Upper lobe of right lung (tissue), 1 donor: ENCODE results near the gene DPYD. TPM values are rescaled to one million over a fixed set of nuclear protein-coding genes. Genes with fewer than 3 reads are reported as not detected.

ENCODE experiments used
- ATAC-seq: fragments of 200-7000 bp; cut with Tn5 transposase; one replicate; pipeline ENCODE4 v1.9.1; 2020; ENCODE audit warnings: mild to moderate bottlenecking, moderate library complexity
- DNase-seq: peaks from one replicate; pipeline ENCODE4 v3.0.0-alpha.2; 2020
- H3K27ac ChIP-seq: fragments of 200-600 bp; one replicate; pipeline ENCODE4 v1.8.0; 2022
- H3K27me3 ChIP-seq: fragments of 200-600 bp; one replicate; pipeline ENCODE4 v1.8.0; 2022; ENCODE audit warnings: mild to moderate bottlenecking
- H3K36me3 ChIP-seq: fragments of 200-600 bp; one replicate; pipeline ENCODE4 v1.8.0; 2022
- H3K4me1 ChIP-seq: fragments of 200-600 bp; one replicate; pipeline ENCODE4 v1.8.0; 2022
- H3K4me3 ChIP-seq: fragments of 200-600 bp; one replicate; pipeline ENCODE4 v1.8.0; 2022; ENCODE audit warnings: mild to moderate bottlenecking
- H3K9me3 ChIP-seq: fragments of 200-600 bp; one replicate; pipeline ENCODE4 v1.8.0; 2022
- intact Hi-C: fragments of 100-400 bp; cut with DNase I; formaldehyde crosslinking; loops from one replicate; pipeline ENCODE4 v1.11.0; 2022
- total RNA-seq: library from RNA; stranded (reverse); fragmentation: NEBNext Ultra II Directional; extraction: Animal tissue kit (Norgen Biotek cat#: 25700); gene quantifications from one replicate; pipeline ENCODE4 v1.2.1, GENCODE V29; 2021
- TF ChIP-seq, protein P1 (sequence below): fragments of 200-600 bp; IDR thresholded peaks from one replicate; pipeline ENCODE4 v1.8.0; 2022; ENCODE audit warnings: antibody characterized with exemption
- donor health status: DM: no; HTN: yes; CAD: no; lungs with severe emphysema.

The DPYD gene
- total RNA-seq, 1 donor from 2014 or later = 82.7 TPM

DNA sequence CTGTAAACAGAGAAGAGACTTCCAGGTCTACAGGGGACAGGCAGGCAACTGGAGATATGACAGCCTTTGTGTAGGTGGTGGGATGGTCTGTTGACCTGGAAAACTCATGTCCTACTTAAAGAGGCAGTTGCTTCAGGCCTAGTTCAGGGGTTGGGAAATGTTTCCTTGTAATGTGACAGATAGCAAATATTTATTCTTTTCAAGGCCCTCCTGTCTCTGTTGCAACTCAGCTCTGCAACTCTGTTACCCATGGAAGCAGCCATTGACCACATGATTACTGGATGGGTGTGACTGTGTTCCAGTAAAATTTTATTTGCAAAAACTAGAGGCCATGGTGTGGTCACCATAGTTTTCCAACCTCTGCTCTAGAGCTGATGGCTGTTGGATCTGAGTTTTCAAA is 857.3 kb downstream of the DPYD start:
- DNase-seq (no peak), ATAC-seq (peak; percentile 74)
- no peak overlapping the region for H3K4me3 ChIP-seq
- intact Hi-C loops = no loop called here
- H3K4me1 ChIP-seq = no peaks in the 10 kb centered on the region
- H3K27ac ChIP-seq = no peak overlapping the region
- H3K36me3 ChIP-seq = no peaks in the 10 kb centered on the region
- TF ChIP-seq, protein P1, sequence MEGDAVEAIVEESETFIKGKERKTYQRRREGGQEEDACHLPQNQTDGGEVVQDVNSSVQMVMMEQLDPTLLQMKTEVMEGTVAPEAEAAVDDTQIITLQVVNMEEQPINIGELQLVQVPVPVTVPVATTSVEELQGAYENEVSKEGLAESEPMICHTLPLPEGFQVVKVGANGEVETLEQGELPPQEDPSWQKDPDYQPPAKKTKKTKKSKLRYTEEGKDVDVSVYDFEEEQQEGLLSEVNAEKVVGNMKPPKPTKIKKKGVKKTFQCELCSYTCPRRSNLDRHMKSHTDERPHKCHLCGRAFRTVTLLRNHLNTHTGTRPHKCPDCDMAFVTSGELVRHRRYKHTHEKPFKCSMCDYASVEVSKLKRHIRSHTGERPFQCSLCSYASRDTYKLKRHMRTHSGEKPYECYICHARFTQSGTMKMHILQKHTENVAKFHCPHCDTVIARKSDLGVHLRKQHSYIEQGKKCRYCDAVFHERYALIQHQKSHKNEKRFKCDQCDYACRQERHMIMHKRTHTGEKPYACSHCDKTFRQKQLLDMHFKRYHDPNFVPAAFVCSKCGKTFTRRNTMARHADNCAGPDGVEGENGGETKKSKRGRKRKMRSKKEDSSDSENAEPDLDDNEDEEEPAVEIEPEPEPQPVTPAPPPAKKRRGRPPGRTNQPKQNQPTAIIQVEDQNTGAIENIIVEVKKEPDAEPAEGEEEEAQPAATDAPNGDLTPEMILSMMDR = no peak
- H3K9me3 ChIP-seq = no peaks in the 10 kb centered on the region
- no peaks in the 10 kb centered on the region for H3K27me3 ChIP-seq

DNA sequence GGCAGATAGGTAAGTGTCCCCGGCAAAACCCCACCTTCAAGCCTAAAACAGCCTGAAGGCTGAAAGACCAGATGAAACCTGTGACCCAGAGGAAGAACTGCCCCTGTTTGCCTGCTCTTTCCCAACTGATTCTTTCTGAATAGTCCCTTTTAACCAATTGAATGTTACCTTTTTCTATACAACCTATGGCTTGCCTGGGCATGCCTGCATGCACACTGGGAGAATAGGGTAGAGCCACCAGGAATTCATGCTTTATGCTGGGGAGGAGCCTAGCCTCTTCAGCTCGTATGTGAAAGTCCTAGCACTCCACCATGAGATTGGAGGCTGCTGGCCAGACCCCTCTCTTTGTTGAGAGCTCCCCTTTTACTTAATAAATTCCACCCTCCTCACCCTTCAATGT is 859.2 kb downstream of the DPYD start:
- Histone ChIP-seq H3K4me3 (no peak overlapping the region), H3K4me1 (no peaks in the 10 kb centered on the region), H3K9me3 (no peaks in the 10 kb centered on the region), H3K27ac (no peak overlapping the region), H3K27me3 (no peaks in the 10 kb centered on the region), H3K36me3 (no peaks in the 10 kb centered on the region)
- TF ChIP-seq, protein P1 = no peak
- ATAC-seq (no peak), DNase-seq (no peak)
- intact Hi-C loops = no loop called here

DNA sequence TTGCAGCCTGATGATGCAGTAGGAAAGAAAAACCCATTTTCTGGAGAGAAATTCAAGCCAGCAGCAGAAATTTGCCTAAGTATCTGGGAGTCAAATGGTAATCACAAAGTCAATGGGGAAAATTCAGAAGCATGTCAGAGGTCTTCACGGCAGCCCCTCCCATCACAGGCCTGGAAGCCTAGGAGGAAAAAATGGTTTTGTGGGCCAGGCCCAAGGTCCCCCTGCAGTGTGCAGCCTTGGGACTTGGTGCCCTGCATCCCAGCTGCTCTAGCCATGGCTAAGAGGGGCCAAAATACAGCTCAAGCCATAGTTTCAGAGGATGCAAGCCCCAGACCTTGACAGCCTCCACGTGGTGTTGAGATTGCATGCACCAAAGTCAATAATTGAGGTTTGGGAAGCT is 864.4 kb downstream of the DPYD start:
- DNase-seq (no peak), ATAC-seq (no peak)
- no peaks in the 10 kb centered on the region for H3K9me3 ChIP-seq
- no peak overlapping the region for H3K27ac ChIP-seq
- H3K27me3 ChIP-seq = no peaks in the 10 kb centered on the region
- TF ChIP-seq, protein P1 = no peak
- H3K4me1 ChIP-seq = no peaks in the 10 kb centered on the region
- intact Hi-C loops = no loop called here
- H3K36me3 ChIP-seq = no peaks in the 10 kb centered on the region
- no peak overlapping the region for H3K4me3 ChIP-seq

DNA sequence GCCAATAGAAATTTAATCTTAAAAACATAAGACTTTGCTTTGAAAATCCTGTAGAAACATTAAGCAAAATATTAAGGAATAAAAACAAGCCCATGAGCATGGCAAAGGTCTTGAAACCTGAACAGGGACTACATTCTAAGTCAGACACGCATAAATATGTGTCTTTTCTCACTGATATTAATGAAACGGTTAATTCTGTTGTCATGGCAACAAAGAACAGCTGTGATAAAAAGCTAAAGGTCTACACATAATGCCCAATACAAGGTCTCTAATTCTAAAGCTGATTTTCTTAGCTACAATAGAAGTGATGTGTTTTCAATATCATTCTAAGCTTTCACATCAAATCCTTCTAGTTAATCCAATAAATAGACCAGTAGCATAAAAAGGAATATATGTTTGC is 867.6 kb downstream of the DPYD start:
- H3K4me1 ChIP-seq = no peaks in the 10 kb centered on the region
- TF ChIP-seq, protein P1 = no peak
- no peak for DNase-seq
- intact Hi-C loops = no loop called here
- no peak overlapping the region for H3K4me3 ChIP-seq
- H3K36me3 ChIP-seq = no peaks in the 10 kb centered on the region
- ATAC-seq = no peak
- no peak overlapping the region for H3K27ac ChIP-seq
- H3K27me3 ChIP-seq = no peaks in the 10 kb centered on the region
- no peaks in the 10 kb centered on the region for H3K9me3 ChIP-seq

DNA sequence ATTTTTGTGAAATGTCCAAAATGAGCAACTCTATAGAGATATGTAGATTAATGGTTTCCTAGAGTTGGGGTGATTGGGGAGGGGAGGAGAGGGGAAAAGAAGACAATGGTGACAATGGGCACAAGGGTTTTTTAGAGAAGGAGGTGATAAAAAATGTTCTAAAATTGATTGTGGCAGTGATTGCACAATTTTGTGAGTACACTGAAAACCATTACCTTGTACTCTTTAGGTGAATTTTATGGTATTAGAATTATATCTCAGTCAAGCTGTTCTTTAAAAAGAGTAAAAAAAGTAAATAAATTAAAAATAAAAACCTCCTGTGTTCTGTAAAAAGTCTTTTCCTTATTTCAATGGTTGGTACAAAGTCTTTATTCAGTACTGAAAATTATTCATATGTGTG is 869.0 kb downstream of the DPYD start:
- intact Hi-C loops = no loop called here
- ATAC-seq (no peak), DNase-seq (no peak)
- no peaks in the 10 kb centered on the region for H3K36me3 ChIP-seq
- TF ChIP-seq, protein P1 = no peak
- no peaks in the 10 kb centered on the region for H3K27me3 ChIP-seq
- H3K4me3 ChIP-seq = no peak overlapping the region
- no peaks in the 10 kb centered on the region for H3K9me3 ChIP-seq
- no peak overlapping the region for H3K27ac ChIP-seq
- H3K4me1 ChIP-seq = no peaks in the 10 kb centered on the region

DNA sequence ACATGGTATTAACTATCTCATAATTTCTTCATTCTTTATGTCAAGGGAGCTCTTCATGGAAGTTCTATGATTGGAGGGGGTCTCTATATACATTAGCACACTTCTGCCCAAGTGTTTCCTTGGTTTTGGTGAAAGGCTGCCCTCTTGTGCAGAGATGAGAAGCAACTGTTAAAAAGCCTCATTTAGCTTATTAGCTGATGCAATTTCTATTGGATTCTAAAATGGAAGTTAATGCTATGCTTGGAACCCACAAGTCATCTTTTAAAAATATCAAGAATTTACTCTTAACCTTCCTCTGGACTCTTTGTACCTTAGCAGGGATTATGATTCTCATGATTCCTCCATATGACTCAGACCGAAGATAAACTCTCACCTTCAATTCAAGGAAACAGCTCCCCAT is 870.3 kb downstream of the DPYD start:
- Histone ChIP-seq H3K27me3 (no peaks in the 10 kb centered on the region), H3K4me3 (no peak overlapping the region), H3K36me3 (no peaks in the 10 kb centered on the region), H3K27ac (no peak overlapping the region), H3K9me3 (no peaks in the 10 kb centered on the region), H3K4me1 (no peaks in the 10 kb centered on the region)
- ATAC-seq (no peak), DNase-seq (no peak)
- TF ChIP-seq, protein P1 = no peak
- intact Hi-C loops = no loop called here
